ENCODE results near the gene METRNL.

The METRNL gene

DNA sequence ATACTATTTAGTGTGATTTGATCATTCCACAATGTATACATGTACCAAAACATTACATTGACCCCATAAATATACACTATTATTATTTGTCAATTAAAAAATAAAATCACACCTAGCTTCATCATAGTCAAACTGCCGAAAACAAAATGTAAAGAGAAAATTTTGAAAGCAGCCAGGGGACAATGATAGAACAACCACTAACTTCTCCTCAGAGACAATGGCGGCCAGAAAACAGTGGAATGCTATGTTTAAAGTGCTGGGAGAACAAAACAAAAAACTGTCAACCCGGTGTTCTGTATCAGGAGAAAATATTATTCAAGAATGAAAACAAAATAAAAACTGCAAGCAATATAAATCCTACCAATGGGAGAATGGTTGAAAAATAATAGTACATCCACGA lies 63.2 kb downstream of the METRNL start:
- DNase-seq (ENCODE audit: low read depth) = no peak

GRCh38 chr17:83143817-83144231 lies 64.4 kb downstream of the METRNL start:
- no peak for DNase-seq (ENCODE audit: low read depth)

Data from GM04504 (cell line).